IgD-negative memory B cell (primary cell): ENCODE results near the gene DSCAM. TPM values are rescaled to one million over a fixed set of nuclear protein-coding genes. Genes with fewer than 3 reads are reported as not detected.
"Not testable (repeated sequence)": the region's sequence is repeated elsewhere in the genome, so short reads cannot be mapped to it uniquely, and the experiment has no call there.

Source experiments
- H3K27ac Mint-ChIP-seq, 3 donors: one replicate each; pipeline ENCODE4 v1.8.0; 2020 to 2022; ENCODE audit warnings: mild to moderate bottlenecking in 3 of 3, mixed read lengths in 3 of 3, moderate library complexity in 1 of 3
- H3K27me3 Mint-ChIP-seq: one replicate; pipeline ENCODE4 v1.8.0; 2021; ENCODE audit warnings: mixed read lengths
- H3K36me3 Mint-ChIP-seq: one replicate; pipeline ENCODE4 v1.8.0; 2020; ENCODE audit warnings: mild to moderate bottlenecking, mixed read lengths
- H3K4me1 Mint-ChIP-seq, 3 donors: one replicate each; pipeline ENCODE4 v1.8.0; 2020 to 2022; ENCODE audit warnings: mixed read lengths in 3 of 3, mild to moderate bottlenecking in 1 of 3
- H3K4me3 Mint-ChIP-seq, 4 donors: one replicate each; pipeline ENCODE4 v1.8.0; 2020 to 2022; ENCODE audit warnings: mild to moderate bottlenecking in 4 of 4, mixed read lengths in 4 of 4, moderate library complexity in 3 of 4
- H3K9me3 Mint-ChIP-seq, 3 donors: one replicate each; pipeline ENCODE4 v1.8.0; 2020 to 2021; ENCODE audit warnings: mixed read lengths in 3 of 3, mild to moderate bottlenecking in 1 of 3
- polyA plus RNA-seq: library from polyadenylated mRNA; unstranded; fragments of 300-500 nt; fragmentation: Illumina TruSeq; gene quantifications from one replicate; pipeline ENCODE4 v1.2.3, GENCODE V29; 2021

The DSCAM gene, protein sequence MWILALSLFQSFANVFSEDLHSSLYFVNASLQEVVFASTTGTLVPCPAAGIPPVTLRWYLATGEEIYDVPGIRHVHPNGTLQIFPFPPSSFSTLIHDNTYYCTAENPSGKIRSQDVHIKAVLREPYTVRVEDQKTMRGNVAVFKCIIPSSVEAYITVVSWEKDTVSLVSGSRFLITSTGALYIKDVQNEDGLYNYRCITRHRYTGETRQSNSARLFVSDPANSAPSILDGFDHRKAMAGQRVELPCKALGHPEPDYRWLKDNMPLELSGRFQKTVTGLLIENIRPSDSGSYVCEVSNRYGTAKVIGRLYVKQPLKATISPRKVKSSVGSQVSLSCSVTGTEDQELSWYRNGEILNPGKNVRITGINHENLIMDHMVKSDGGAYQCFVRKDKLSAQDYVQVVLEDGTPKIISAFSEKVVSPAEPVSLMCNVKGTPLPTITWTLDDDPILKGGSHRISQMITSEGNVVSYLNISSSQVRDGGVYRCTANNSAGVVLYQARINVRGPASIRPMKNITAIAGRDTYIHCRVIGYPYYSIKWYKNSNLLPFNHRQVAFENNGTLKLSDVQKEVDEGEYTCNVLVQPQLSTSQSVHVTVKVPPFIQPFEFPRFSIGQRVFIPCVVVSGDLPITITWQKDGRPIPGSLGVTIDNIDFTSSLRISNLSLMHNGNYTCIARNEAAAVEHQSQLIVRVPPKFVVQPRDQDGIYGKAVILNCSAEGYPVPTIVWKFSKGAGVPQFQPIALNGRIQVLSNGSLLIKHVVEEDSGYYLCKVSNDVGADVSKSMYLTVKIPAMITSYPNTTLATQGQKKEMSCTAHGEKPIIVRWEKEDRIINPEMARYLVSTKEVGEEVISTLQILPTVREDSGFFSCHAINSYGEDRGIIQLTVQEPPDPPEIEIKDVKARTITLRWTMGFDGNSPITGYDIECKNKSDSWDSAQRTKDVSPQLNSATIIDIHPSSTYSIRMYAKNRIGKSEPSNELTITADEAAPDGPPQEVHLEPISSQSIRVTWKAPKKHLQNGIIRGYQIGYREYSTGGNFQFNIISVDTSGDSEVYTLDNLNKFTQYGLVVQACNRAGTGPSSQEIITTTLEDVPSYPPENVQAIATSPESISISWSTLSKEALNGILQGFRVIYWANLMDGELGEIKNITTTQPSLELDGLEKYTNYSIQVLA (N-terminal part only)
- not detected for polyA plus RNA-seq

DNA sequence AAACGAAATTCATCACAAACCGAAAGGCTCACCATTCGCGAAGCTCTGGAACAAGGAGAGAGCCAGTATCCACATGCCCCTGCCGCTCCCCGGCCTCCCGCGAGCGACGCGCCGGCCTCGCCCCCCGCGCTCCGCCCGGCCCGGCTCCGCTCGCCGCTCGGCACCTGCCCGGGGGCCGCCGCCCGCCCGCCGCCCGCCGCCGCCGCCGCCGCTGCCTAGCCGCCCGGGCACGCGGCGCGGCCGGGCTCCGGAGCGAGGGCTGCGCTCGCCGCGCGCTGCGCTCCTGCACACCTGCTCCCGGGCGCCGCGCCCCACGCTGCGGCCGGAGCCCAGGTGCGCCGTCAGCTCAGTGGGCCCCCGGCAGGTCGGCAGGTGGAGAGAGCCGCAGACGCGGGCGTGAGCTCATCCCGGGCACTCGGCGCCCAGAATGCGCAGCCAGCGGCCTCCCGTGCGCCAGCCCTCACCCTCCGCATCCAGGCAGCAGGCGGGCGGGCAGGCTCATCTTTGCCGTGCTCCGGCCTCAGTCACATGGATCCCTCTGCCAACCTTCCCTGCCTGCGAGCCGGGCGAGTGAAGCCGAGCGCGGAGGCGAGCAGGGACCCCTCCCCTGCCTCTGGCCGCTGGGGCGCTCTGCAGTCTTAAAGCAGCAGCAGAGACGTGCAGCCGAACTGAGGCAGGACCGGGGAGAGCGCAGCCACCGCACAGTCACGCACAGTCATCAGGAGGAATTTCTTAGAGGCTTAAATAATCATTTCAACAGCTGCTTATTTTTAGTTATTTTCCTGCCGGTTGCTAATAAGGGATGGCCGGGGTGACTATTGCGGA lies at the start of gene DSCAM:
TSS of gene DSCAM (minus strand) at position 572 of the 825 bp plus-strand sequence. CDS start at position 75, 497 bp downstream.
- peaks cover 10% of the 10 kb centered on the region for H3K27me3 Mint-ChIP-seq
- H3K27ac Mint-ChIP-seq, result peak within 1 kb of the TSS in 1 of 3 donors; percentile 35
- no peaks in the 10 kb centered on the region for H3K4me1 Mint-ChIP-seq
- H3K36me3 Mint-ChIP-seq, result peaks cover 2% of the 10 kb centered on the region
- H3K9me3 Mint-ChIP-seq, result peaks cover 0 to 3% (median 0%) of the 10 kb centered on the region in 3 donors
- no peak within 1 kb of the TSS for H3K4me3 Mint-ChIP-seq

DNA sequence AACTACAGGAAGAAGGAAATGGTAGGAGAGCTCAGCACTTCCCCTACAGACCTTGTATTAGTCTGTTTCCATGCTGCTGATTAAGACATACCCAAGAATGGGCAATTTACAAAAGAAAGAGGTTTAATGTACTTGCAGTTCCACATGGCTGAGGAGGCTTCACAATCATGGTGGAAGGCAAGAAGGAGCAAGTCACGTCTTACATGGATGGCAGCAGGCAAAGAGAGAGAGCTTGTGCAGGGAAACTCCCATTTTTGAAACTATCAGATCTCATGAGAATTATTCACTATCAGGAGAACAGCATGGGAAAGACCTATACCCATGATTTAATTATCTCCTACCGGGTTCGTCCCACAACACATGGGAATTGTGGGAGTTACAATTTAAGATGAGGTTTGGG lies 48.7 kb upstream of the DSCAM start:
- H3K27ac Mint-ChIP-seq, H3K4me1 Mint-ChIP-seq, H3K27me3 Mint-ChIP-seq, H3K4me3 Mint-ChIP-seq, H3K36me3 Mint-ChIP-seq: not testable (repeated sequence)
- peaks cover 0 to 21% (median 6%) of the 10 kb centered on the region in 3 donors for H3K9me3 Mint-ChIP-seq

DNA sequence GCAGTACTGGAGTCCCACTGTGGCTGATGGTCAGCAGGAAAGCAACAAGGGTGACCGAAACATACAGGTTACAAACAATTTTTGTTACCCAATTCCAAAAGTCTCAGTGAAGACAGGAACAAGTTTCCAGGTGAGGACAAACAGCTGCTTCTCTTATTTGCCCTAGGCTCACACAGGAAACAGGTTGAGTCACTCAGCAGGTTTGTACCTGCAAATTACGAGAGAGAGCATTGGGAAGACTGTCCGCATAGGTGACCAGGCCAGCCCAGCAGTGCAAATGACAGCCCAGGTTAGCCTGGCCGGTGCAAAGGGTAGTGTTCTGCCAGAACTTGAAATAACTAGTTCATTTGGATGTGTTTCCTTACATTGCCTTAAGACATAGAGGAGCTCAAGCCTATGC lies 40.0 kb upstream of the DSCAM start:
- H3K4me3 Mint-ChIP-seq, result no peak overlapping the region
- no peak overlapping the region for H3K27ac Mint-ChIP-seq
- peaks cover 0 to 4% (median 0%) of the 10 kb centered on the region in 3 donors for H3K9me3 Mint-ChIP-seq
- H3K27me3 Mint-ChIP-seq, result no peaks in the 10 kb centered on the region
- H3K4me1 Mint-ChIP-seq, result no peaks in the 10 kb centered on the region
- H3K36me3 Mint-ChIP-seq, result peaks cover 1% of the 10 kb centered on the region

DNA sequence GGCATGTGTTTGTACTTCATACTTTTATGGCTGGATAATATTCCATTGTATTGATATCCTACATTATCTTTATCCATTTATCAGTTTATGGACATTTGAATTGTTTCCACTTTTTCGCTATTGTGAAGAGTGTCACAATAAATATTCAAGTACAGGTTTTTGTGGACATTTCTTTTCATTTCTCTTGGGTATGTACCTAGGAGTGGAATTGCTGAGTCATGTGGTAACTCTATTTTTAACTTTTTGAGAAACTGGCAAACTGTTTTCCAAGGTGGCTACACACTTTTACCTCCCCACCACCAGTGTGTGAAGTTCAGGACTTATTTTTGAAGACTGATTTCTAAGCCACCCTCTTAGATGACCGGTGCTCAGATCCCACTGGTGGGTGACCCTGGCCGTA lies 39.0 kb upstream of the DSCAM start:
- Mint-ChIP-seq H3K4me1 (no peaks in the 10 kb centered on the region), H3K4me3 (no peak overlapping the region), H3K9me3 (peaks cover 0 to 4% (median 0%) of the 10 kb centered on the region in 3 donors), H3K36me3 (peaks cover 2% of the 10 kb centered on the region), H3K27me3 (no peaks in the 10 kb centered on the region), H3K27ac (no peak overlapping the region)

DNA sequence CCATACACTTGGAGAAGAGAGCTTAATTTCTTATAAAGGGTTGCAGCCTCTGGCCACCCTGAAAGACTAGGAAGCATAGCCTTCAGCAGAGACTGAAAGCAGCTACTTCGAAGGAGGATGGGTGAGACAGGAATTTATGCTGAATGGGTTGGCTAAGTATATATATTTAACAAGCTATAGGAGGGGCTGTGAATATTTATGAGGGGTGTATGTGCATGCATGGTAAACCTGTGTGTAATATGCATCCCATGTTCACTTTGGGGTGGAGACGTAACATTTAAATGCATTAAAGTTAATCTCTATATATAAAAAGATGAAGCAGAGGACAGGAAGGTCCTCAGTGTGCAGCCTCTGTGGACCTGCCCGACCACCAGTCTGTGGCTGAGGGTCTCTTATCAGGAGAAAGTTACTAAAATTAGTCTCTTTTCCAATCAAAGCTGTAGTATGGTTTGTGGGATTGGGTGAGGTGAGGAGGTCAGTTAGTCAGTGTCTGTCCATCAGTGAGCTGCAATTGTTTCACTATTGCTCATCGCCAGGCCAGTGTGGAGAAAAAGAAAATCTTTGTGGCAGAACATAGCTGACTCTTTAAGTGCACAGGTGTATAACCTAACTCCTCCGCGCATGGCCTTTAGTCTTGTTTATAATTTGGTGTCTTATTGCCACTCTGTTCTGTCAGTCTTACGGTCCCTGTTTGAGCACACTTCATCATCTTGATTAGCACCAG lies 35.4 kb upstream of the DSCAM start:
- peaks cover 0 to 4% (median 4%) of the 10 kb centered on the region in 3 donors for H3K9me3 Mint-ChIP-seq
- no peak overlapping the region for H3K4me3 Mint-ChIP-seq
- no peaks in the 10 kb centered on the region for H3K27me3 Mint-ChIP-seq
- no peak overlapping the region for H3K27ac Mint-ChIP-seq
- H3K36me3 Mint-ChIP-seq, result peaks cover 3% of the 10 kb centered on the region
- H3K4me1 Mint-ChIP-seq, result no peaks in the 10 kb centered on the region

DNA sequence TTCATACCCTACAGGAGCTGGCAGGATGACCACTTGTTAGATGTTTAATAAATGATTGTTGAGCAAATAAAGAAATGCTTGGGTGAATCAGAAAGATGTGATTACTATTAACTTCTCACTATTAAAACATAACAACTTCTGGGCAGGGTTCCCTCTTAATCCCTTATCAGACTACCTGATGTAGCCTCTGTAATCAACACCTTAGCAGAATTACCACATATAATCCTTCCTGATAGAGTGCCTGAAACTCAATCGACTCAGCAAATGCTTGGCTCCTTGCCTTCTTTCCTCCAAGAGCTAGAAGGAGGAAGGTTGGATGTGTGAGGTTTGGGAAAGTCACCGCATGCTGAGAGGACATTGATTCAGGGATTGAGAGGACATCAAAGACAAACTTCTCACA lies 34.8 kb upstream of the DSCAM start:
- H3K4me1 Mint-ChIP-seq, result no peaks in the 10 kb centered on the region
- H3K27ac Mint-ChIP-seq, result no peak overlapping the region
- peaks cover 0 to 4% (median 2%) of the 10 kb centered on the region in 3 donors for H3K9me3 Mint-ChIP-seq
- peaks cover 3% of the 10 kb centered on the region for H3K36me3 Mint-ChIP-seq
- no peak overlapping the region for H3K4me3 Mint-ChIP-seq
- H3K27me3 Mint-ChIP-seq, result no peaks in the 10 kb centered on the region

- Mint-ChIP-seq H3K4me3 (no peak overlapping the region), H3K36me3 (peaks cover 1% of the 10 kb centered on the region), H3K27me3 (no peaks in the 10 kb centered on the region), H3K9me3 (peaks cover 7 to 20% (median 18%) of the 10 kb centered on the region in 3 donors), H3K4me1 (no peaks in the 10 kb centered on the region), H3K27ac (no peak overlapping the region)
These were observed 24.1 kb upstream of the DSCAM start for GRCh38 chr21:40871099-40871498.

DNA sequence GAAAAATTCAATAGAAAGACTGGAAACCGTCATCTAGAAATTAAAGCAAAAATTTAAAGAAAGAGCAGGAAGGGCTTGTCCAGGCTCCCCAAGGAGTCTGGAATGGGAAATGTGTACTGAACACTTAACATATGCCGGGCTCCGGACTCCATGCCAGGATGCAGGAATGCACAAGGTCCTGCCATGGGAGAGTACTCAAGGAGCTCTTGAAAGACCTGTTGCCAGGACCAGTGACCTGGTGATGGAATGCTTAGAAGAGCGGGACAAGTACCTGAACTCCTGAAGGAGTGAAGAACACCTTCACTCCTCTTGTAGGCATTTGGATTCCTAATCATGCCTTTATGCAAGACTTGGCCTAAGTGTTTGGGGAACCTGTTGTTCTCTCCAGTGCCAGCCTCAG lies 16.9 kb upstream of the DSCAM start:
- H3K27me3 Mint-ChIP-seq, result peaks cover 6% of the 10 kb centered on the region
- H3K27ac Mint-ChIP-seq, result no peak overlapping the region
- H3K9me3 Mint-ChIP-seq, result peaks cover 0 to 9% (median 3%) of the 10 kb centered on the region in 3 donors
- no peaks in the 10 kb centered on the region for H3K4me1 Mint-ChIP-seq
- H3K36me3 Mint-ChIP-seq, result no peaks in the 10 kb centered on the region
- H3K4me3 Mint-ChIP-seq, result no peak overlapping the region

- no peaks in the 10 kb centered on the region for H3K4me1 Mint-ChIP-seq
- peaks cover 5% of the 10 kb centered on the region for H3K27me3 Mint-ChIP-seq
- H3K9me3 Mint-ChIP-seq, result peaks cover 7 to 15% (median 8%) of the 10 kb centered on the region in 3 donors
- H3K36me3 Mint-ChIP-seq, result no peaks in the 10 kb centered on the region
- no peak overlapping the region for H3K27ac Mint-ChIP-seq
- H3K4me3 Mint-ChIP-seq, result no peak overlapping the region
These were observed 11.6 kb upstream of the DSCAM start for GRCh38 chr21:40858517-40858916.

- Mint-ChIP-seq H3K9me3 (peaks cover 0 to 15% (median 4%) of the 10 kb centered on the region in 3 donors), H3K4me1 (no peaks in the 10 kb centered on the region)
These were observed 7.2 kb upstream of the DSCAM start for GRCh38 chr21:40853956-40854688.

GRCh38 chr21:40852563-40852962 lies 5.6 kb upstream of the DSCAM start:
- H3K36me3 Mint-ChIP-seq, result peaks cover 2% of the 10 kb centered on the region
- H3K27ac Mint-ChIP-seq, result no peak overlapping the region
- no peaks in the 10 kb centered on the region for H3K4me1 Mint-ChIP-seq
- no peaks in the 10 kb centered on the region for H3K27me3 Mint-ChIP-seq
- H3K9me3 Mint-ChIP-seq, result peaks cover 0 to 11% (median 3%) of the 10 kb centered on the region in 3 donors
- H3K4me3 Mint-ChIP-seq, result no peak overlapping the region

More at GRCh38 chr21:40853956-40854688, 7.2 kb upstream of the DSCAM start:
- no peaks in the 10 kb centered on the region for H3K36me3 Mint-ChIP-seq
- no peak overlapping the region for H3K27ac Mint-ChIP-seq
- H3K4me3 Mint-ChIP-seq, result no peak overlapping the region
- no peaks in the 10 kb centered on the region for H3K27me3 Mint-ChIP-seq

GRCh38 chr21:40851749-40852148 lies 4.8 kb upstream of the DSCAM start:
- Mint-ChIP-seq H3K36me3 (peaks cover 2% of the 10 kb centered on the region), H3K4me1 (no peaks in the 10 kb centered on the region), H3K9me3 (peaks cover 1 to 7% (median 3%) of the 10 kb centered on the region in 3 donors)

GRCh38 chr21:40850071-40850470 lies 3.1 kb upstream of the DSCAM start:
- Mint-ChIP-seq H3K27ac (no peak overlapping the region), H3K4me1 (no peaks in the 10 kb centered on the region), H3K27me3 (peaks cover 5% of the 10 kb centered on the region), H3K9me3 (peaks cover 0 to 3% (median 0%) of the 10 kb centered on the region in 3 donors), H3K36me3 (peaks cover 2% of the 10 kb centered on the region), H3K4me3 (no peak overlapping the region)

More at GRCh38 chr21:40851749-40852148, 4.8 kb upstream of the DSCAM start:
- no peak overlapping the region for H3K27ac Mint-ChIP-seq
- peaks cover 5% of the 10 kb centered on the region for H3K27me3 Mint-ChIP-seq
- H3K4me3 Mint-ChIP-seq, result no peak overlapping the region
